Gastroesophageal sphincter (tissue), 3 donors: Measurements from ENCODE around the gene STRIT1.

Experiments
- POLR2A ChIP-seq, 2 donors: fragments of 450-650 bp; IDR thresholded peaks; one replicate each; pipeline ENCODE4 v1.6.1; 2017; ENCODE audit warnings: antibody characterized with exemption in 2 of 2, mild to moderate bottlenecking in 2 of 2, moderate library complexity in 1 of 2
- TF ChIP-seq, protein P1 (sequence below), 4 experiments: fragments of 200-600 bp in 2 of 4; fragments of 450-650 bp in 2 of 4; sonication (generic) in 1 of 4; IDR thresholded peaks; one replicate each; pipeline ENCODE4 v1.5.1; 2017 to 2019; ENCODE audit warnings: antibody characterized with exemption in 4 of 4, mild to moderate bottlenecking in 2 of 4, moderate library complexity in 2 of 4

GRCh38 chr3:155334914-155335723, 41.6 kb upstream of the STRIT1 start:
- no peak for TF ChIP-seq POLR2A (IDR thresholded peaks at IDR 0.05)
- TF ChIP-seq, protein P1, sequence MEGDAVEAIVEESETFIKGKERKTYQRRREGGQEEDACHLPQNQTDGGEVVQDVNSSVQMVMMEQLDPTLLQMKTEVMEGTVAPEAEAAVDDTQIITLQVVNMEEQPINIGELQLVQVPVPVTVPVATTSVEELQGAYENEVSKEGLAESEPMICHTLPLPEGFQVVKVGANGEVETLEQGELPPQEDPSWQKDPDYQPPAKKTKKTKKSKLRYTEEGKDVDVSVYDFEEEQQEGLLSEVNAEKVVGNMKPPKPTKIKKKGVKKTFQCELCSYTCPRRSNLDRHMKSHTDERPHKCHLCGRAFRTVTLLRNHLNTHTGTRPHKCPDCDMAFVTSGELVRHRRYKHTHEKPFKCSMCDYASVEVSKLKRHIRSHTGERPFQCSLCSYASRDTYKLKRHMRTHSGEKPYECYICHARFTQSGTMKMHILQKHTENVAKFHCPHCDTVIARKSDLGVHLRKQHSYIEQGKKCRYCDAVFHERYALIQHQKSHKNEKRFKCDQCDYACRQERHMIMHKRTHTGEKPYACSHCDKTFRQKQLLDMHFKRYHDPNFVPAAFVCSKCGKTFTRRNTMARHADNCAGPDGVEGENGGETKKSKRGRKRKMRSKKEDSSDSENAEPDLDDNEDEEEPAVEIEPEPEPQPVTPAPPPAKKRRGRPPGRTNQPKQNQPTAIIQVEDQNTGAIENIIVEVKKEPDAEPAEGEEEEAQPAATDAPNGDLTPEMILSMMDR (IDR thresholded peaks at IDR 0.05), result no peak
